Gastroesophageal sphincter (tissue), 4 donors: Measurements from ENCODE around the gene STON2. TPM values are rescaled to one million over a fixed set of nuclear protein-coding genes. Genes with fewer than 3 reads are reported as not detected.

Source experiments
- ATAC-seq: fragments of 150-250 bp; one replicate; pipeline ENCODE4 v1.9.1; 2016; ENCODE audit warnings: mild to moderate bottlenecking, moderate library complexity
- H3K27ac ChIP-seq, 4 donors: fragments of 200-600 bp; sonication (generic) in 3 of 4; 1 replicate in 3 of 4; 2 replicates in 1 of 4; pipeline ENCODE4 v1.5.1; 2016 to 2019
- H3K27me3 ChIP-seq: fragments of 200-600 bp; sonication (generic); one replicate; pipeline ENCODE4 v1.5.1; 2019
- H3K36me3 ChIP-seq, 2 donors: fragments of 200-600 bp; sonication (generic); one replicate each; pipeline ENCODE4 v1.5.1; 2019; ENCODE audit warnings: control low read depth in 1 of 2
- H3K4me1 ChIP-seq, 3 donors: fragments of 200-600 bp; sonication (generic); 1 replicate in 2 of 3; 2 replicates in 1 of 3; pipeline ENCODE4 v1.5.1; 2016 to 2019; ENCODE audit warnings: control low read depth in 2 of 3
- H3K4me3 ChIP-seq, 2 donors: fragments of 200-600 bp; sonication (generic); one replicate each; pipeline ENCODE4 v1.5.1; 2019; ENCODE audit warnings: mild to moderate bottlenecking in 1 of 2, moderate library complexity in 1 of 2
- H3K9me3 ChIP-seq, 3 donors: fragments of 200-600 bp; sonication (generic); one replicate each; pipeline ENCODE4 v1.5.1; 2017 to 2019; ENCODE audit warnings: control low read depth in 2 of 3
- EP300 ChIP-seq: sonication (generic); formaldehyde crosslinking; IDR thresholded peaks from one replicate; pipeline ENCODE4 v1.6.1; 2017; ENCODE audit warnings: antibody characterized with exemption, mild to moderate bottlenecking
- POLR2A ChIP-seq, 2 donors: fragments of 450-650 bp; IDR thresholded peaks; one replicate each; pipeline ENCODE4 v1.6.1; 2017; ENCODE audit warnings: antibody characterized with exemption in 2 of 2, mild to moderate bottlenecking in 2 of 2, moderate library complexity in 1 of 2
- POLR2AphosphoS5 ChIP-seq: sonication (generic); formaldehyde crosslinking; IDR thresholded peaks from one replicate; pipeline ENCODE4 v1.6.1; 2017; ENCODE audit warnings: antibody characterized with exemption
- WGBS, 2 donors: methylation state at CpG; one replicate each; pipeline ENCODE4 v1.1.5; 2018; ENCODE audit warnings: low coverage in 1 of 2; 5-methylcytosine and 5-hydroxymethylcytosine counted together
- total RNA-seq, 4 donors: library from RNA; depleted of rRNA; stranded (reverse); fragments of >200 nt; gene quantifications; one replicate each; pipeline ENCODE4 v1.1.0, GENCODE V29; 2016
- TF ChIP-seq, protein P1 (sequence below), 4 experiments: fragments of 200-600 bp in 2 of 4; fragments of 450-650 bp in 2 of 4; sonication (generic) in 1 of 4; IDR thresholded peaks; one replicate each; pipeline ENCODE4 v1.5.1; 2017 to 2019; ENCODE audit warnings: antibody characterized with exemption in 4 of 4, mild to moderate bottlenecking in 2 of 4, moderate library complexity in 2 of 4

The STON2 gene
- total RNA-seq, 4 donors from 2014 or later: 2.8 to 11.6 (median 11.5) TPM

- Histone ChIP-seq H3K36me3 (no peaks in the 10 kb centered on the region), H3K27me3 (peaks cover 23% of the 10 kb centered on the region), H3K4me3 (no peak overlapping the region), H3K27ac (peak overlapping the region in 3 of 4 donors; percentile 31 to 51 (median 49)), H3K4me1 (peaks cover 0 to 10% (median 0%) of the 10 kb centered on the region in 3 donors), H3K9me3 (no peaks in the 10 kb centered on the region)
- peak; percentile 53 for ATAC-seq
- TF ChIP-seq EP300 (no peak), POLR2AphosphoS5 (no peak), POLR2A (IDR thresholded peaks at IDR 0.05) (no peak)
- TF ChIP-seq, protein P1, sequence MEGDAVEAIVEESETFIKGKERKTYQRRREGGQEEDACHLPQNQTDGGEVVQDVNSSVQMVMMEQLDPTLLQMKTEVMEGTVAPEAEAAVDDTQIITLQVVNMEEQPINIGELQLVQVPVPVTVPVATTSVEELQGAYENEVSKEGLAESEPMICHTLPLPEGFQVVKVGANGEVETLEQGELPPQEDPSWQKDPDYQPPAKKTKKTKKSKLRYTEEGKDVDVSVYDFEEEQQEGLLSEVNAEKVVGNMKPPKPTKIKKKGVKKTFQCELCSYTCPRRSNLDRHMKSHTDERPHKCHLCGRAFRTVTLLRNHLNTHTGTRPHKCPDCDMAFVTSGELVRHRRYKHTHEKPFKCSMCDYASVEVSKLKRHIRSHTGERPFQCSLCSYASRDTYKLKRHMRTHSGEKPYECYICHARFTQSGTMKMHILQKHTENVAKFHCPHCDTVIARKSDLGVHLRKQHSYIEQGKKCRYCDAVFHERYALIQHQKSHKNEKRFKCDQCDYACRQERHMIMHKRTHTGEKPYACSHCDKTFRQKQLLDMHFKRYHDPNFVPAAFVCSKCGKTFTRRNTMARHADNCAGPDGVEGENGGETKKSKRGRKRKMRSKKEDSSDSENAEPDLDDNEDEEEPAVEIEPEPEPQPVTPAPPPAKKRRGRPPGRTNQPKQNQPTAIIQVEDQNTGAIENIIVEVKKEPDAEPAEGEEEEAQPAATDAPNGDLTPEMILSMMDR (IDR thresholded peaks at IDR 0.05): no peak
- 26 to 60% methylated on average over 3 to 4 of the region's 6 CpGs for WGBS, 2 donors
These were observed 23.4 kb upstream of the STON2 start for GRCh38 chr14:81423504-81423903.

- no peaks in the 10 kb centered on the region for H3K4me1 ChIP-seq
- no peak overlapping the region for H3K27ac ChIP-seq
- no peaks in the 10 kb centered on the region for H3K9me3 ChIP-seq
- H3K4me3 ChIP-seq: no peak overlapping the region
- no peak for TF ChIP-seq POLR2A (IDR thresholded peaks at IDR 0.05)
- no peak for TF ChIP-seq POLR2AphosphoS5
- no peak for TF ChIP-seq EP300
- TF ChIP-seq, protein P1 (IDR thresholded peaks at IDR 0.05): no peak
- H3K36me3 ChIP-seq: no peaks in the 10 kb centered on the region
- no peaks in the 10 kb centered on the region for H3K27me3 ChIP-seq
- 89 to 98% methylated on average over 3 of the region's 3 CpGs for WGBS, 2 donors
- no peak for ATAC-seq
These were observed 18.1 kb upstream of the STON2 start for GRCh38 chr14:81418057-81418790.

DNA sequence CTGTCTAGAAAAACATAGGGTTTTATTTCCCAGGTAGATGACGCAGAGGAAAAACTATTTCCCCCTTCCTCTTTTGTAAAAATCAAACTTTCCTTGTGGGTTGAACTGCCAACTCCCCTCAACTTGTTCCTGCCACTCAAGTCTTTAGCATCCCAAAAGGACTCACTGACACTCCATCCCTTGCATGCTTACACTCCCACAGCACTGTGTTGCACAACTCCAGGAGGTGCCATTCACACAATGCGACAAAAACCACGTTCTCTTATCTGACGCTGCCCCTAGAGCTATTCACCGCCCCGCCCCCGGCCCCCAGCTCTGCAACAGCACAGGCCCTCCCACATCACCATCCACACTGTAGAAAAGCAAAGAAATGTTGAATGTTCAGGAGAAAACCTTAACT, 16.9 kb upstream of the STON2 start:
- no peak for ATAC-seq
- no peaks in the 10 kb centered on the region for H3K27me3 ChIP-seq
- H3K4me3 ChIP-seq: no peak overlapping the region
- 50 to 67% methylated on average over 1 to 3 of the region's 7 CpGs for WGBS, 2 donors
- no peaks in the 10 kb centered on the region for H3K36me3 ChIP-seq
- H3K4me1 ChIP-seq: no peaks in the 10 kb centered on the region
- TF ChIP-seq POLR2AphosphoS5 (no peak), POLR2A (IDR thresholded peaks at IDR 0.05) (no peak), EP300 (no peak)
- TF ChIP-seq, protein P1 (IDR thresholded peaks at IDR 0.05): no peak
- no peaks in the 10 kb centered on the region for H3K9me3 ChIP-seq
- no peak overlapping the region for H3K27ac ChIP-seq

- WGBS, 2 donors: 47 to 90% methylated on average over 2 of the region's 8 CpGs
- H3K9me3 ChIP-seq: no peaks in the 10 kb centered on the region
- H3K36me3 ChIP-seq: no peaks in the 10 kb centered on the region
- no peaks in the 10 kb centered on the region for H3K27me3 ChIP-seq
- ATAC-seq: peak; percentile 41
- H3K4me1 ChIP-seq: no peaks in the 10 kb centered on the region
- no peak for TF ChIP-seq POLR2A (IDR thresholded peaks at IDR 0.05)
- no peak for TF ChIP-seq POLR2AphosphoS5
- TF ChIP-seq, protein P1 (IDR thresholded peaks at IDR 0.05): no peak
- no peak for TF ChIP-seq EP300
- H3K4me3 ChIP-seq: no peak overlapping the region
- H3K27ac ChIP-seq: no peak overlapping the region
These were observed 16.2 kb upstream of the STON2 start for GRCh38 chr14:81416194-81416952.
